Fibroblast of skin of right quadriceps (primary cell): Measurements from ENCODE around the gene ITGA2.
A peak's percentile ranks its signal among the peaks of the same experiment; 100 is the strongest.

ENCODE experiments used
- DNase-seq: peaks from one replicate; pipeline ENCODE4 v3.0.0-alpha.2; 2013

ITGA2 gene

DNA sequence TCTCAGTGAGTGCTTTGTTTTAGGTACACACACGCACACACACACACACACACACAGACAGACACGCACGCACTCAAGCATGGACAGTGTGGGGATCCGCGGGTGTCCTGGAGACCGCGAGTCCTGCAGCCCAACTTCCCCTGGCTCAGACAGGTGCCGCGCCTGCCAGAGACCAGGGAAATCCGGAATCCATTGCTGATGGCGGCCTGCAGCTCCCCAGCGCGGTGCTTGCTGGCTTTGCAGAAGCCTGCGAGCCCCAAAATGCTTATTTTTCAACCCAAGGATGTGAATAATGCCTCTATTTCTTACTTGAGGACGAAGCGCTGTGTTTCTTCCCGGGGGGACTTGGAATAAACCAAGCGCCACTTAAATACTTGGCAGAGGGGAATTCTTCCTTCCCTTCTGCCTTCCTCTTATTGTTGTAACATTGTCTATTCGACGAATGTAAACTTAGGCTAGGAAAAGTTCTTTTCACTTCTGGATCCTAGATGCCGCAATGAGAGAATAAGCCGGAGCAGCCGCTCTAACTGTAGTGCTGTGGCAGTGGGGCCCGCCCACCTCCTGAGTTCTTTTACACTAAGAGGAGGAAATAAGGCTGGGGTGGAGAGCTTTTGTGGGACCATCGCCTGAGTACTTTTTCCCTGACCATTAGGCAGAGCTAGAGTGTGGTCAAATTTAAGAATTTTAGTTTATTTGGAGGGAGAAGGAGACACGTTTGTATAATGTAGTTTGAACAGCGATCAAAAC is 802 bp downstream of the ITGA2 start:
- DNase-seq, result peak; percentile 43

DNA sequence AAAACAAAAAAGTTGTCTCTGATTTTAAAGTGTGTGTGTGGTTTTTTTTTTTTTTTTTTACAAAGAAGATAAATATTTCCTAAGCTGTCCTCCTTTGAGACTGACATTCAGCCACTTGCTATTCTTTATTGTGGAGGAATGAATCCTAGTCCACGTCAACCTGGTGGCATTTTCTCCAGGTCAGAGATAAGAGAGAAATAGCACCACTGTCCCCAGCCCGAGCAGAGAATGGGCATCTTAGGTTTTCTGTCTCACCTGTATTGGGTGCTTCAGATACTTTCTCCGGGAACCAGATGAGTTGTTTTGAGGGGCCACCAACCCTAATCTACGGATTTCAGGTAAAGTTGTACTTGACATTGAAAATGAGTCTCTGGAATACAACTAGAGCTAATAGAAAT is 1.4 kb downstream of the ITGA2 start:
- no peak for DNase-seq

DNA sequence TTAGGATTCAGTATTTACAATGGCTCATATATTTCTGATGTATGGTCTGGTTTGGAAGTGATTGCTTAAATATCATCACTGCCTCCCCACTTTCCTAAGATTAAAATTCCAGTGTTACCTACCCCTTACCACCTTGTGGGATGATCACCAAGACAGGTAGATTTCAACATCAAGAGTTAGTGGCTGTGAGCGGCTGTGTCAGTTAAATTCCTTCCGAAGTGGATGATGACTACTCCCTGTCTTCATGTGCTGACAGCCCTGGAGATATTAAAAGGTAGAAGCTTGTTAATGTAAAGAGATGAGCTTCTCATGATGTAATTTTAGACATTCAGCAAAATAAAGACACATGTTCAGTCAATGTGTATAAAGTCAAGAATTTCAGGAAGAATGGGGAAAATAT is 4.2 kb downstream of the ITGA2 start:
- no peak for DNase-seq

DNA sequence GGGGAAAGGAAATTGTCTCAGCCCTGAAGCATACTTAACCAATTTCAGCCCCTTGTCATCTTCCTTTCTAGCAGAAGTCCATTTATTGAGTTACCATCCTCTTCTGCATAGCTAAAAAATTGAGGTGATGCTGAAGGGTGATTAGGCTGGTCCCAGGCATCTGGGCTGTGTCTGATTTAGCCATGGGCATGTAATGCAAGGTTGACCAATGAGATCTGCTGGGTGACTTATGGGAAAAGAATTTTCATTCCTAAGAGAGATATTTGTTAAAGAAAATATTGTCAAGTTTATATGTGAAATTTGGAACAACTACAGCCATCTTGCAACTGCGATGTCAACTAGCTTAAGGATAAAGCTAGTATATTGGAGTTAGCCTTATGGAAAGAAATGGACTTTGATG is 5.1 kb downstream of the ITGA2 start:
- DNase-seq, result no peak

DNA sequence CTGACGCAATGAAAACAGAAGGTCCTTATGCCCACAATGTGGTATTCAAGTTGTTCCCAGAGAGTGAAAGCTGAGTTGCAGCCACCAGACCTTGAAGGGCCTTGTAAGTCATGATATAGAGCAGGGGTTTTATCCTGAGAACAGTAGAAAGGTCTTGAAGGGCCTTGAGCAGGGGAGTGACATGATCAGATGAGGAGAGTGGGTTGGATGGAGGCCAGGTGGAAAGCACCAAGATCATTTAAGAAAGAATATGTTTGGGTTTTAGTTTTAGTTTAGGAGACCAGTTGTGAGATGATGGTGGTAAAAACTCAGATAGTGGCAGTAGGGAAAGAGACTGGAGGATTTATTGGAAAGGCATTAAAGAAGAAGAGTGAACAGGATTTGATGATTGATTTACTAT is 5.9 kb downstream of the ITGA2 start:
- no peak for DNase-seq

DNA sequence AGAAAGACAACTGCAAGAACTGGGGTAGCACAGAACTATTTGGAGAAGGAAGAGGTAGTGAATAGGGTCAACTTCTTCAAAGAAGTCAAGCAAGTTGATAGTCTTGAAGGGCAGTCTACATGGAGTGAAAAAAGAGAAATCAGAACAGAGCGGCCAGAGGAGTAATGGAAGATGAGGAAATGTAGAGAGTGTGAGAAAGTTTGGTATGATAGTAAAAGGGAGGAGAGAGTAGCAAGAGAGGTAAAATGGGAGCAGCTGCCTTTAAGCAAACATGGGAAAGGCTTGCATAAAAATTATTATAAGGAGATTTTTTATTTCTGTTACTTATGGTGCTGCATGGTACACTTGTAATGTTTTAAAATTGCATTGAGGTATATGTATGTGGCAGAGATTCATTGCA is 6.8 kb downstream of the ITGA2 start:
- DNase-seq, result no peak

DNA sequence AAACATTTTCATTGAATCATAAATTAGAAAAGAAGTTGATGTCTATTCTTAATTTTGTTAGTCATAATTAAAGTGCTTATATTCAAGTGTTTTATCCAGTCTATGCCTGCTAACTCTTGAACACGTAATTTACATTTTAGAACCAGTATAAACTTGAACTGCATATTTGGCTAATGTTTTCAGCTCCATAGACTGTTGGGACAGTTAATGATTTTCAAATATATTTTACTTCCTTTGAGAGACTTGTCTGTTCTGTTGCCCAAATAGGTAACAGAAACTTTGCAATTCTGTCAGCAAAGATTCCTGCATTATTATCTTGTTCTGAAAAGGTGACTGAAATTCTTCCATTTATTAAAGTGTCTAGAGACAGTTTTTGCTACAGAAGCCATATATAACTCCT is 7.8 kb downstream of the ITGA2 start:
- DNase-seq, result no peak

DNA sequence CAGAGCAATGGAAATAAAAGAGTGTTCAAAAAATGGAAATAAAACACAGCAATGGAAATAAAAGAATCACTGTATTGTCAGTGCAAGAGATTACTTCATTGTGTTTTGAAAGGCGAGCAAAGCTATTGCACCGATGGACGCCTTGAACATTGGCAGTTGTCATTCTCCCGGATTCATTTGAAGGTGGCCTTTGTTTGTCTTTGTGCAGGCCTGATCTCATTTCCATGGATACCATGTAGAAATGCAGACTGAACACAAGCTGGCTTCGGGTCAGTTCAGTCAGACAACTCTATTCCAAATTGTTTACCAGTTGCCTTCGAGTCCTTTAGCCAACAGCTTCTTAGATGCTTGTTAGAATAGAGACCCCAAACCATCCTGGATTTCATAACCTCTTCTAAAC is 8.3 kb downstream of the ITGA2 start:
- DNase-seq, result no peak

DNA sequence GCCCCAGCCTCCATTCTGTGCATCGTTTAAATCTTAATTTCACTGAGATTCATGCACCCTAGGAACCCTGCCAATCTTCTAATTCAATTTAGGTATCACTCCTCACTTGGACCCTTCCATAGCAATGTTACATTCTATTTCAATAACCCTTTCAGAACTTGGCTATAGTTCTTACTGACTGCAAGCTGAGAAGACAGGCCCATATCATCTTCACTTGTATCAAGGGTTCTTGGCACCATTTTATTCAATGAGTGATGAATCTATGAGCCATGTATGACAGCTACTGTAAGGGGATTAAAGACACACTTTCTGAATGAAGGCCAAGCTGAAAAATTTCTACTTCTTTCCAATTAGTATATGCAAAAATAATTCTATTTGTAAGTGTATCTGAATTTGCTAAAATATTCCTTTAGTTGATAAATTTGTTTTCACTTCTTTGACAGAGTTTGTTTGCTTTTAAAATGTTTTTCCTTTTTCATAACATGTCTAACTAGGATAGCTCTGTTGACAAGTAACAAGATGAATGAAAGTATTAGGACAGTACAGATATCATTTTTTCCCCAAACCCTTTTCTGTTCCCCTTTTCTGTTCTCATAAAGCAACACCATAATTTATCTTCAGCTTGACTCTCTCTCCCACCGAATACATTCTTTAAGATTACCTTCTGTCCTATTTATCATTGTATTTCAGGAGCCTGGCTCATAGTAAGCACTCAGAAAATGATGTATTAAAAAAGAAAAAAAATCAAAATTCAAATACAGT is 9.6 kb downstream of the ITGA2 start:
- no peak for DNase-seq

DNA sequence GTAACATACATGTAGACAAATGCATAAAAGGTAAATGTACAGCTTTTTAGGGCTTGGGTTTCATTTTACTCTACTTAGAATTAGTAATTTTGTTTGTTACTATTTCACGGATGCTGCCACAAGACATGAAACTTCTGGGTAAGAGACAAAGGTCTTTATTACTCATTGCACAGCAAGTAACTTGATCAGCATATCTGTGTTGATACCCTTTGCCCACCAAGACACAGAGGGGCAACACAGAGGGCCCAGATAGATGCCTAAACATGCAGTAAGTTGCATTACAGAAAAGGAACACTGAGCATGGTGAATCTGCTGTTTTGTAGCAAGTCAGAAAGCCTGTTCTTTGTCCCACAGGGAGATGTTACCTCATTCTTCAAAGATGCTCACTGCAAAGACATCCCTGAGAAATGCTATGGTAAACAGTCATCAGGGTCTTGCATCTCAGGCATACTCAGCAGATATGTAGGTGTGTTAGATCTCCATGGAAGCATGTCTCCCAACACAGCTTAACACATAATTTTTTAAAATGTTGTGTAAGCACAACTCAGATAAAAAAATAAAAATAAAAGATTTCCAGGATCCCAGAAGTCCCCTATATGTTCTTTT is 10.3 kb downstream of the ITGA2 start:
- peak; percentile 60 for DNase-seq

DNA sequence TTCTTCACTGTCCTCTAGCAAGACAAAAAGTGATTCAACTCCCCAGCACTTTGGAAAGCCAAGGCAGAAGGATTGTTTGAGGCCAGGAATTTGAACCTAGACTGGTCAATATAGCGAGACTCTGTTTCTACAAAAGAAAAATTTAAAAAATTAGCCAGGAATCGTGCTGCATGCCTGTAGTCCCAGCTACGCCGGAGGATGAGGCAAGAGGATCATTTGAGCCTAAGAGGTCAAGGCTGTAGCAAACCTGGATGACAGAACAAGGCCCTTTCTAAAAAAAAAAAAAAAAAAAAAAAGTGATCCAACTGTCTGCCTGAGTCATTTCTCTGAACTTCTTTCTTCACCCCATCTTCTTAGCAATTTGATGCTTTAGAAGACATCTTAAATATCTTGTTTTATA is 12.4 kb downstream of the ITGA2 start:
- DNase-seq, result no peak

DNA sequence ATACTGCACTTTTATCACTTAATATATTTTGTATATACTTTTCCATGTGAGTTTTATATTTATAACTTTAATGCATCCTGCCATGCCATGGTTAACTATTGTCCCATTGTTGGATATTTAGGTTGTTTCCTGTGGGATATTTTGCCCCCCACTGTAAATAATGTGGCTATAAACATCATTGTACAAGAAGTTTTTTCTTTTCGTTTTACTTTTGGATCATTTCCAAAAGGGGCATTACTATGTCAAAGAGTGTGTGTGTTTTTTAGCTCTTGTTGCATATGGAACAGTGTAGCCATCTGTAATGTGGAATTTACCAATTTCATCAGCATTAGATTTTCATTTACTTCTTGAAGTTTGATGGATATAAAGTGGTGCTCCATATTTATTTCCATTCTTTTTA is 13.3 kb downstream of the ITGA2 start:
- DNase-seq, result no peak

DNA sequence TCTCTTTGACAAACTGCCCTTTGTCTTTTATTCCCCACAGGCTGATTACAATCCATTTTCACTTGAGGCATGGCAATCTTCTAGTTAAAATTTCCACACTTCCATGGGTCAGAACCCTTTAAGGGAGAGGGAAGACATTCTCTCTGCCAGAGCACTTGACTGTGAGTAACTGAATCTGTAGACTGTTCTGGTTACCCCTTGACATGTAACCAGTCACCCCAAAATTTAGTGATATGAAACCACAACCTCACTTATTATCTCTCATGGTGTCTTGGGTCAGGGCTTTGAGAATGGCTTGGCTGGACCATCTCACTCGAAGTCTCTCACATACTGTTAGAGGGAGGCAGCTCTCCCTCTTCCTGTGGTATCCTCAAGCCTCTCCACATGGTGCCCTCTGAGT is 14.0 kb downstream of the ITGA2 start:
- no peak for DNase-seq

DNA sequence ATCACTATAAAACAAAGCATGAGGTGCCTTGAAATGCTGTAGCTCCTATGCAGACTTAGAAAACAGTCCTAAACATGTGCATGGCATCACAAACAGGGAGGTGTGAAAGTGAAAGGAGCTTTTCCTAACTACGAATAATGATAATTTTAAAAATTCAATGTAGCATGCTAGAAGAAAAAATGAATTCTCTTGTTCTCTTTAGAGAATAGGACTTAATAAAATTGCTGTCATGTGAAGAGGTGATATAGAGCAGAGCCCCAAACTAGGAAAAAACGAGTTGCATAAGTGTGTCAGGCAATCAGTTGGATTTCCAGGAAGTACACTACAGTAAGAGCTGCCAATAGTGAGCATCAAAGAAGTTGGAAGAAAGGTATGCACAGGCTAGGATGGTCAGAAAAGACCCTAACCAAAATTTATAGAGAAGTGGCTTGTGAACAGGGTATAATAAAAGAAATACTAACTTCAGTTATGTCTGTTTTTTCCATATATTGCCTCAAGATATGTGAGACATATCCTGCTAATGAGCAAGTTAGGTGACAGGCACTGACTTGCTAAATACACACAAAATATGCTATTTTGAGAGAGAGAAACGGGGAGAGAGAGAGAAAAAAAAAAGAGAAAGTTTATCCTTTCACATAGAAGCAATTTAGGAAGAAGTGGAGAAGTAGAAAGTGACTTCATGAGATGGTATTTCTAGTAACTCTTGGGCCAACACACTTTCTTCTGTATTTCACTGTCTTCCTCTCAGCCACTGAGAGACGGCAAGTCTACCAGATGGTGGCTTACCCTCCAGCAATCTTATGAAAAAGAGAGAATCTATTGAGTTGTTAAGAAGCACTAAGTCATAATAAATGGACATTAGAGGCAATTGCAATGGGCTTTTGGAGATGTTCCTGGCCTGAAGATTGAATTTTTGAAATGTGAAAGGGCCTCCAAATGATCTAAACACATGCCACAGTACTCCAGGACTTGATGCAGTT is 18.0 kb downstream of the ITGA2 start:
- no peak for DNase-seq

DNA sequence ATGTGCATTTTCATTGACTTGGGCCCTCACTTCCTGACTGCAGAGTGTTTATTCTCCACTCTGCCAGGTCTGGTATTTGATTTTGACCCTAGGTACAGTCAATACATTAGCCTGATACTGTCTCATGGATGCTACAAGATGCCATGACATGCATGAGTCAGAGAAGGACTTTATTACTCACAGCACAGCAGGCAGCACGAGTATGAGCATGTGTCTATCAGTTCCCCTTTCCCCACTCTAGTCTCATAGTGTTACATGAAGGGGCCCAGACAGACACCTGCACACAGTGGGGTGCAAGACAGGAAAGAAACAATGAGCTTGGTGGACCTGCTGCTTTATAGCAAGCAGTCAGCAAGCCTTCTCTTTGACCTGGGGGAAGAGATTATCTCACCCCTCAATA is 19.6 kb downstream of the ITGA2 start:
- peak; percentile 62 for DNase-seq

DNA sequence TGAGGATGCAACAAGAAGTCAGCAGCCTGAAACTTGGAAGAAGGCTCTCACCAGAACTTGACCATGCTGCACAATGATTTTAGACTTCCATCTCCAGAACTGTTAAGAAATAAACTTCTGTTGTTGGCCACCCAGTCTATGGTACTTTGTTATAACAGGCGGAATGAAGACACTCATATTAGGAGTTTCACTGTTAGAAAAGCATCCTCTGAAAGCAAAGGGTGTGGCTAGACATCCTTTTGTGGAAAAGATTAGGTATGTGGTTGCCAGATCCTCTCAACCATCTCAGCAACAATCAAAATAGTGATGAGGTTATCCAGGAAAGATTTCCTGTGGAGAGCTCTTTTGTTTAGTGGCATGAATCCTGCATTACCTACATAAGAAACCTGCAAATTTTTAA is 20.7 kb downstream of the ITGA2 start:
- DNase-seq, result no peak

DNA sequence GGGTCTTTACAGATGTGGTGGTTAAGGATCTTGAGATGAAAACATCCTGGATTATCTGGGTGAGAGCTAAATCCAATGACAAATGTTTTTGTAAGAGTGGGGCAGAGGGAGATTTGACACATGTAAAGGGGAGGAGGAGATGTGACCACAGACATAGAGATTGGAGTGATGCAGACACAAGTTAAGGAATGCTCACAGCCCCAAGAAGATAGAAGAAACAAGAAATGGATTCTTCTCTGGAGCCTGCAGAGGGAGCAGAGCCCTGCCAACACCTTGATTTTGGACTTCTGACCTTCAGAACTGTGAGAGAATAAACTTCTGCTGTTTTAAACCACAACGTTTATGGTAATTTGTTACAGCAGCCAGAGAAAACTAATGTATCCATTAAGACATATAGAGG is 21.7 kb downstream of the ITGA2 start:
- DNase-seq, result no peak

DNA sequence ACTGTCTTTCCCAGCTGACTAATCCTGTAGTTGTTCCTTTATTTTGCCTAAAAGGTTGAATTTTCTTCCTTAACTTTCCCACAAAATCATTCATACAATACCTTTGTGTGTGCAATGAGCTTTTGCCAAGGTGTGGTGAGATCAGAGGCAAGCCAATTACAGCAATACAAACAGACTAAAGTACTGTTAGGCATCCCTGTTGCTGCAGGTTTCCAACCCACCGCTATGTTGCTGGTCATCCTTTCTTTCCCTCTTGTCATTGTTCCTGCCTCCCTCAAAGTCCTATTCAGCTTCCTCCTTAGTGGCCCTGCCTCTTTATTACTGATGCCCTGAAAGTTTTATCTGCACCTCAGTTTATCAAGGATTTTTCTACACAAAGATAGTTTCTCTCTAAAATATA is 22.1 kb downstream of the ITGA2 start:
- DNase-seq, result no peak

DNA sequence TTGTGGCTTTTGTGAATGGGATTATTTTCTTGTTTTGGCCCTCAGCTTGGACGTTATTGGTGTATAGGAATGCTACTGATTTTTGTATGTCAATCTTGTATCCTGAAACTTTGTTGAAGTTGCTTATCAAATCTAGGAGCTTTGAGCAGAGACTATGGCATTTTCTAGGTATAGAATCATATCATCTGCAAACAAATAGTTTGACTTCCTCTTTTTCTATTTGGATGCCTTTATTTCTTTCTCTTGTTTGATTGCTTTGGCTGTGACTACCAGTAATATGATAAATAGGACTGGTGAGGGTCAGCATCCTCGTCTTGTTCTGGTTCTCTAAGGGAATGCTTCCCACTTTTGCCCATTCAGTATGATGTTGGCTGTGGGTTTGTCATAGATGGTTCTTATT is 24.7 kb downstream of the ITGA2 start:
- no peak for DNase-seq

DNA sequence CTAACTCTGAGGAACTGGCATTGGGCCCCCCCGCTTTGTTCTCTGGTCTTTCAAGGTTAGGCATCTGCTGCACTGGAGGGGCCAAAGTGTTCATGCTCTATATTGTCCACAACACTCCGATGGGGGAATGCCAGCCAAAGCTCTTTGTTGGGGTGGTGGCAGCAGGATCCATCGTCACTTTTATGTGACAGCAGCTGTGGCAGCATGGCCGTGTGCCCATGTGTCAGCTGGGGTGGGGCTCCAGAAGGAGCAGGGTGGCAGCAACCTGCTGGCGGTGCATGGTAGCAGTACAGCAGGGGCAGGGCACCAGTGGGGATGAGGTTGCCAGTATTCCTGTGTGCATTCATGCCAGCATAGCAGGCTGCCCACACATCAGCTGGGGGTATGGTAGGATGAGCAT is 28.2 kb downstream of the ITGA2 start:
- DNase-seq, result no peak

DNA sequence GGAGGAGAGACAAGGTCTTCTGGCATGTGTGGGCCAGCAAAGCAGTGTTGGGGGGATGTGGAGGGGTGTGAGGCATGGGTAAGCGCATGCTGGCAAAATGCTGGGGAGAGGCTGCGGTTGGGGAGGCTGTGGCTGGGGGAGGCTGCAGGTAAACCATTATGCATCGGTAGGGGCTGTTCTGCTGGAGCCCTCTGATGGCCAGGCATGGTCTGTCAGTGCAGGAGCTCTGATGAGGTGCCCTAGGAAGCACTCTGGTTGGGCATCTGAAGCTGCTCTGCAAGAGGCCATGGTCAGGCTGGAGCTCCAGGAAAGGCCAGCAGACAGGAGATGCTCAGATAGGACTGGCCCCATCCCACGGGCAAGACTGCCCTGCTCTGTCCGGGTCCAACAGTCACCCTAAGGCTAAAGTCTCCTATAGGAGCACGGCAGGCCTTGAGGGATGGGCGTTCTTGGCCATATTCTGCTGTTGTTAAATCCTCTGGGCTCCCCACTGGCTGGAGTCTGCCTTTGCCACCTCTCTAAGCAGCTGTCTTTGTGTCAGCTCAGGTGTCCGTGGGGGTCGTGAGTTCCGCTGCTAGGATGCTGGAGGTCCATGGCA is 28.7 kb downstream of the ITGA2 start:
- DNase-seq, result no peak

DNA sequence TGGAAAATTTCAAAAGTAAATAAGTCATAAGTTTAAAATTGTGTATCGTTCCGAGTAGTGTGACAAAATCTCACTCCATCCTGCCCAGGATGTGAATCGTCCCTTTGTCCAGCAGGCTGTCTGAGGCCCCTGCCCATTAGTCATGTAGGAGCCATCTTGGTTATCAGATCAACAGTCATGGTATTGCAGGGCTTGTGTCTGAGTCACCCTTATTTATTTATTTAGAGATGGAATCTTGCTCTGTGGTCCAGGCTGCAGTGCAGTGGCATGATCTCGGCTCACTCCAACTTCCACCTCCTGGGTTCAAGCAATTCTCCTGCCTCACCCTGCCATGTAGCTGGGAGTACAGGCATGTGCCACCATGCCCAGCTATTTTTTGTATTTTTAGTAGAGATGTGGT is 30.2 kb downstream of the ITGA2 start:
- peak; percentile 75 for DNase-seq
